GM12891 (cell line): ENCODE data around the gene CRMP1.

Source experiments
- DNase-seq: peaks from one replicate; pipeline ENCODE4 v3.0.0; 2011; ENCODE audit warnings: low spot score; ENCODE audit not compliant: insufficient read length
- FAIRE-seq: peaks from 2 replicates; lab custom pipeline; 2011; peaks lifted over from hg19 to GRCh38; lab: Jason Lieb, UNC
- PAX5 ChIP-seq: IDR thresholded peaks from 2 replicates; pipeline ENCODE4 v1.6.1; 2011; ENCODE audit warnings: low read length, moderate library complexity, mild to moderate bottlenecking; ENCODE audit not compliant: insufficient read depth, severe bottlenecking
- POLR2A ChIP-seq: IDR thresholded peaks from 2 replicates; pipeline ENCODE4 v1.6.1; 2011; ENCODE audit warnings: low read depth, low read length, control low read depth
- POLR2AphosphoS5 ChIP-seq: IDR thresholded peaks from 2 replicates; pipeline ENCODE4 v1.6.1; 2011; ENCODE audit warnings: low read depth, low read length, control low read depth
- POU2F2 ChIP-seq: IDR thresholded peaks from 2 replicates; pipeline ENCODE4 v1.6.1; 2011; ENCODE audit warnings: low read depth, mild to moderate bottlenecking, control low read depth, low read length, moderate library complexity
- SPI1 ChIP-seq: IDR thresholded peaks from 2 replicates; pipeline ENCODE4 v1.6.1; 2011; ENCODE audit warnings: low read depth, low read length, control low read depth
- TAF1 ChIP-seq: IDR thresholded peaks from 2 replicates; pipeline ENCODE4 v1.6.1; 2011; ENCODE audit warnings: low read depth, low read length, control low read depth

The CRMP1 gene

DNA sequence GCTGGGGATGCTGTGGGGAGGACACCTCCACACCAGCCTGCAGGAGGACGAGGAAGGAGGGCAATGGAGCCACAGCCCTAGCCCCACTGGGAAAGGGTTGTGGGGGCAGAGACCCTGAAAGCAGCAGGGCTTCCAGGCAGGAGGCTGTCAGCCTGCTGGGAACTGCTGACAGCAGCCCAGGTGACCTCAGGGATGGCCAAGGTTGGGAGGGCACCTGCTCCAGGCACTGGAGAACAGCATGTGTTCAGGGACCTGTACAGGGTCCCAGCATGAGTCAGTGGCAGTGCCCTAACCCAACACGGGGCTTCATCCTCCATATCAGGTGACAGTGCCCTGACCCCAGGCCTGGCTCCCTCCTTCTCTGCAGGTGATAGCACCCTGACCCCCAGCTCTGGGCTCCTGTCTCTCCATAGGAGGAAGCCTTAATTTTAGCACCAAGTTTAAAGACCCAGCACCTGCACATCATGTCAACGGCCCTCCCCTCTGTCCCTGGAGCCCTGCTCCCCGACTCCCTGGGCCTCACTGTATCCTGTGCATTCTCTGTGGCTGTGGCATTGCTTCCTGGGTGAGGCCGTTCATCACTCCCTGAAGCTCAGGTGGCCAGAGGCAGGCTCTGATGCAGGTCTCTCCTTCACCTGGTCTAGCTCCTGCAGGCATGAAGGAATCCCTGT, 66.3 kb downstream of the CRMP1 start:
- DNase-seq (no peak), FAIRE-seq (no peak)
- TF ChIP-seq PAX5 (no peak), TAF1 (no peak), POU2F2 (no peak), SPI1 (no peak), POLR2A (no peak), POLR2AphosphoS5 (no peak)

GRCh38 chr4:5825321-5826041, 67.4 kb downstream of the CRMP1 start:
- DNase-seq (no peak), FAIRE-seq (peak; percentile 20)
- no peak for TF ChIP-seq POU2F2

GRCh38 chr4:5824635-5825034, 68.3 kb downstream of the CRMP1 start:
- DNase-seq (no peak), FAIRE-seq (peak; percentile 55)
- no peak for TF ChIP-seq SPI1
- TF ChIP-seq POLR2AphosphoS5, result no peak
- no peak for TF ChIP-seq TAF1

DNA sequence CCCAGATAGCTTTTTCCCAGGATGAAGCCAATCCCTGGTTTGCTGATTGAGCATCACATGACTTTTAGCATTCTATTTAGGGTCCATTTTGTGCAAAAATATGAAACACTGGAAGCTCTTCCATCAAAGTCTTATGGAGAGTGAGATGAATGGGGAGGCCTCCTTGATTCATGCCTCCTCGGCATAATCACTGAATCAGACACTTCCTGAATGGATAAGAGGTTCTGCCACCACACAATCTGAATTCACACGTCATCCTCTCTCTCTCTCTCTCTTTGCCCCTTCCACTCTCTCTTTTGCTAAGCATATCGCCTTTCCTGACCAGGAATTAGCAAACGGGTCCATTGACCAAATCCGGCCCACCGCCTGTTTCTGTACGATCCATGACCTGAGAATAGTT, 68.7 kb downstream of the CRMP1 start:
- FAIRE-seq, result no peak
- DNase-seq, result no peak
- no peak for TF ChIP-seq POLR2AphosphoS5
- TF ChIP-seq SPI1, result no peak
- TF ChIP-seq POLR2A, result no peak
- no peak for TF ChIP-seq PAX5
- no peak for TF ChIP-seq POU2F2
- TF ChIP-seq TAF1, result no peak

DNA sequence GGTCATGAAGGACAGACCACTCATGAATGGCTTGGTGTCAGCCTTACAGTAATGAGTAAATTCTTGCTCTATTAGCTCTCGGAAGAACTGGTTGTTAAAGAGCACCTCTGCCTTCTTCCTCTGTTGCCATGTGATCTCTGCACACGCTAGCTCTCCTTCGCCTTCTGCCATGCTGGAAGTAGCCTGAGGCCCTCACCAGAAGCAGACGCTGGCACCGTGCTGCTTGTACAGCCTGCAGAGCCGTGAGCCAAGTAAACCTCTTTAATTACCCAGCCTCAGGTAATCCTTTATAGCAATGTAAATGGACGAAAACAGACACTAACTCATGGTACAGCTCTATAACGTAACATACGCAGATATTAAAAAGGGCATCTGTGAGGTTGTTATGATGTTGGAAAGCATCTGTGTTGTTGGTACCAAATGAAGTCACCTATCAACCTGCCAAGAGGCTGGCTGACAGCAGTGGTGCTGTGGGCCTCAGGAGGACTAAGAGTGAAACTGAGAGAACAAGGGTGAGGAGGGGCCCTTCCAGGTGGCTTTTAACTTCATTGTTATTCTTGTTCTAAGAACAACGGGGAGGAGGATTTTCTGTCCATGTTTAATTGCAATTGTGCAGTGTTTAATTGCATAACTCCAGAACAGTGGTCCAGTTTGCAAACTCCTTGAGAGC, 69.2 kb downstream of the CRMP1 start:
- no peak for TF ChIP-seq TAF1
- no peak for TF ChIP-seq POU2F2
- no peak for TF ChIP-seq POLR2A
- TF ChIP-seq SPI1, result no peak
- no peak for TF ChIP-seq POLR2AphosphoS5
- no peak for TF ChIP-seq PAX5

DNA sequence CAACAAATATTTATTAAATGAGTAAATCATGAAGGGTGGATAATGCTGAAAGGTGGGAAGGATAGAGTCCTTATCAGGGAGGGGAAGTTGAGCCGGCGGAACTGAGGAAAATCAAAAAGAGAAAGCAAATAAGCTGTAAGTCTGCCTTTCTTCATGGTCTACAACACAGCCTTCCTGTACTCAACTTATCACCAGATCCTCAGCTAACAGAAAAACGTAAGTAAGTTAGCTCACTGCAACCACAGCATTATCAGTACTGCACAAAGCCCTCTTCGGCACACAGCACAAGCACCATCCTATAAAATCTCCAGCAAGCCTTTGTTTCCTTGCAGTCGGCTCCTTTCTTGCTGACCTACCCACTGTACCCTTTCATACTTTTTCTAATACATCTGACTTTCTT, 70.3 kb downstream of the CRMP1 start:
- FAIRE-seq, result no peak
- no peak for DNase-seq
- TF ChIP-seq POU2F2, result no peak
- TF ChIP-seq POLR2A, result no peak
- TF ChIP-seq POLR2AphosphoS5, result no peak
- TF ChIP-seq PAX5, result no peak
- no peak for TF ChIP-seq SPI1
- TF ChIP-seq TAF1, result no peak

More for the DNA sequence above, 69.2 kb downstream of the CRMP1 start:
- DNase-seq (no peak), FAIRE-seq (peak; percentile 28)

DNA sequence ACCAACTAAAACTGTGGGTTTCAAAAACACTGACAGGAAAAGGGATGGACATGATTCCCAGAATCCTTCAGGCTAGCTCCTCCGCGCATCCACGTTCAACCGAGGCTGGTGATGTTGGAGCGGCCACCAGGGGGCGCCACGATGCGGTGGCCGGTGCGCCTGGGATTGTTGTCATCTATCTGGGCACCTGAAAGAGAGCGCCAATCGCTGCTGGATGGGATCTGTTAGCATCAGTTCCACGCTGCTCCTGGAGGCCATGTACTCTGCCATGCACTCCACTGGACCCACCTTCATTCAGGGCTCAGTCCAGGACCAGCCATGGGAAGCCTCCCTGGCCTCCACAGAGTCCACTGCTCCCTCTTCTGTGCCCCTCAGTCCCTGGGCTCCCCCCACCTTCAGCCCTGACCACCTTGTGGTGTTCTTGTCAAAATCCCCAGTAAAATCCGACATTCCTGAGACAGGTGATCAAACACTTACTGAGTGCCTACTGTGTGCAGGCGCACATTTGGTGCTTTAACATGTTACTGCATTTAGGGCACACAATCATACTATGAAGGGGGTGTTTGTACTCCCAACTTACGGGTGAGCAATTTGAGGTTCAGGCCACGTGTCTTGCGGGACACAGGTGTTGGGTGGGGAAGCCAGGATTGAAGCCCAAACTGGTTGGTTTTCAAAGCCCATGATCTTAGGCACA, 71.1 kb downstream of the CRMP1 start:
- no peak for FAIRE-seq
- no peak for DNase-seq
- TF ChIP-seq PAX5 (no peak), TAF1 (no peak), POLR2A (no peak), POLR2AphosphoS5 (no peak), SPI1 (no peak), POU2F2 (no peak)

DNA sequence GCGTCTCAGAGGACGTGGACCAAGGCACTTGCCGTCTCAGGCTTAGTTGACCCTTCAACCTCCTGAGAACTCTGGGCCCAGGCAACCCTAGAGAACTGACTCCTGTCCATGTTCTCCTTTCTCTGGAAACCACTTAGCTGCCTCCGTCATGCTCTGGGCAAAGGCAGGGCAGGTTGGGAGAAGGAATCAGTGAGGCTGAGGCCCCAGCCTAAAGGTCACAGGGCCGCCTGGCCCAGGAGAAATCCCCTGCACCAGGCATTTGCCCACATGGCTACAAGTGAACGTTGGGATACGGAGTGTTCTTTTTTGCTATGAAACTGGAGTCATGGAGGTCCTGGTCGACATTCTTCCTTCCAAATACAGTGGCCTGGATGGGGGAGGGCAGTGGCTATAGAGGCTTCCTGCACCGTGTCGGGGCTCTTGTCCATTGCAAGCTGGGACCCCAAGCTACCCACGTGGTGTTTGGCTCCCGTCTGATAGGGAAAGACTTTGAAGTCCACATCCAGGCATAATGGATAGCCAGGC, 76.0 kb downstream of the CRMP1 start:
- FAIRE-seq (no peak), DNase-seq (no peak)
- TF ChIP-seq SPI1, result no peak
- no peak for TF ChIP-seq POLR2AphosphoS5
- no peak for TF ChIP-seq TAF1
- no peak for TF ChIP-seq PAX5
- TF ChIP-seq POLR2A, result no peak
- TF ChIP-seq POU2F2, result no peak

- FAIRE-seq (no peak), DNase-seq (no peak)
- no peak for TF ChIP-seq POU2F2
- TF ChIP-seq POLR2AphosphoS5, result no peak
- TF ChIP-seq POLR2A, result no peak
- TF ChIP-seq PAX5, result no peak
- TF ChIP-seq TAF1, result no peak
Observed at GRCh38 chr4:5816101-5816500, 76.8 kb downstream of the CRMP1 start.

- FAIRE-seq (no peak), DNase-seq (no peak)
- TF ChIP-seq SPI1 (no peak), POLR2A (no peak), POU2F2 (no peak)
Observed at GRCh38 chr4:5815641-5816040, 77.2 kb downstream of the CRMP1 start.
